HG02981 (cell line): Measurements from ENCODE around the gene JPT1.

ENCODE experiments used
- ATAC-seq: cut with Tn5 transposase; IDR thresholded peaks from one replicate; pipeline ENCODE4 v1.9.1; 2021; ENCODE audit warnings: mild to moderate bottlenecking, moderate library complexity; ENCODE audit not compliant: unreplicated experiment

The JPT1 gene

DNA sequence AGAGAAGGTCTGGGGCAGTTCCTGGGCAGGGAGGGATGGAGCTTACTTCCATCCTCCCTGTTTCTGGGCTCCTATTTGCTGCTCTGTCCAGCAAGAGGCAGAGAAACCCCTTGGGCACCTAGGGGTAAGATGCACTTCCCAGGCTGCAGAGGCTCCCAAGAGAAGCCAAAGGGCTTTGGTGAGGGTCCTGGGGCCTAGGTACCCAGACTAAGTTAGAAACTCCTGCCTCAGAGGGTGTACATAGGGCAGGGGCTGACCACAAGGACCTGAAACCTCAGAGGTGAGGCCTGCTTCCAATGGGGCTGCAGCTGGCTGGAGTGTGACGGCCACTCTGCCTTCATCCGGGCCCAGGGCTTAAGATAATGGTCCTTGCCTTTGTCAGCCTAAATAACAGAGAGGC lies 46.1 kb downstream of the JPT1 start:
- ATAC-seq: no peak

DNA sequence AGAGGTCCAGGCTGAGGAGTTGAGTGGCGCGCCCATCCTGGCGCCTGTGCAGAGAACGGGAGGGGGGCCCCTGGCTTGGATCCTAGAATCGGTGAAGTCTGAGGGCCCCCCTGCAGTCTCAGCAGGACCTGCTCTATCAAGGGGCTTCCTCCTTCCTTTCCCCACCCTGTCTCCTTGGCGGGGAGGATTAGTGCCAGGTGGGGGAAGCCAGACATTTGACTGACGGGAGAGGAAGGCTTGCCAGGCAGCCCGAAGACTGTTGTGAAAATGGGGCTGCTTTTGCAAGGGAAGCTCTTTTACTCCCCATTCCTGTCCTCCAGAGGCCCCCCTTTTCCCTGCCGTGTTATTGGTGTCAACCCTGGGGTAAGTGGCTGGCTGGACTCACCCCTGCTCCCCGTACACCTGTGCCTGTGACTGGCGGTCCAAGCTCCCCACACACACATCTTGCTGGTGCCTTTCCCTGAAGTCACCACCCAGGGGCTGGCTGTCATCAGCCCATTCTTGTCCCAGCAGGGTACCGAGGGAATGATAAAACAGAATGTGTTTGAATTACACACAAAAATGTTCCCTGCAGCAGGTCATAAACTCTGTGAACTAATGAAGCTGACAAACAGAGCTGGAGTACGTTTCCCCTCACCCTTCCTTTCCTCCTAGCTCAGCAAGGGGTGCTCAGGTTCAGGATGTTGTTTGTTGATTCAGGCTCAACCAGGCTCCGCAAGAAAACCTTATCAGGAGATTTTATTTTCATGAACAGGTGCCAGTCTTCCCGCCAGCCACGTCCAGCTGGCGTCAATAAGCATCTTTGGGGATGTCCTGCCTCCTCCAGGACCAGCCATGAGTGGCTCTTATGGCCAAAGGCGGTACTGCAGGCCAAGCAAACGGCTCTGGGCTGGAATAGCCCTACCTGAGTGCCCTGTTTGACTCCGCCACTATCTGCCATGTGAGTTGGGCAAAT lies 48.9 kb downstream of the JPT1 start:
- no peak for ATAC-seq

DNA sequence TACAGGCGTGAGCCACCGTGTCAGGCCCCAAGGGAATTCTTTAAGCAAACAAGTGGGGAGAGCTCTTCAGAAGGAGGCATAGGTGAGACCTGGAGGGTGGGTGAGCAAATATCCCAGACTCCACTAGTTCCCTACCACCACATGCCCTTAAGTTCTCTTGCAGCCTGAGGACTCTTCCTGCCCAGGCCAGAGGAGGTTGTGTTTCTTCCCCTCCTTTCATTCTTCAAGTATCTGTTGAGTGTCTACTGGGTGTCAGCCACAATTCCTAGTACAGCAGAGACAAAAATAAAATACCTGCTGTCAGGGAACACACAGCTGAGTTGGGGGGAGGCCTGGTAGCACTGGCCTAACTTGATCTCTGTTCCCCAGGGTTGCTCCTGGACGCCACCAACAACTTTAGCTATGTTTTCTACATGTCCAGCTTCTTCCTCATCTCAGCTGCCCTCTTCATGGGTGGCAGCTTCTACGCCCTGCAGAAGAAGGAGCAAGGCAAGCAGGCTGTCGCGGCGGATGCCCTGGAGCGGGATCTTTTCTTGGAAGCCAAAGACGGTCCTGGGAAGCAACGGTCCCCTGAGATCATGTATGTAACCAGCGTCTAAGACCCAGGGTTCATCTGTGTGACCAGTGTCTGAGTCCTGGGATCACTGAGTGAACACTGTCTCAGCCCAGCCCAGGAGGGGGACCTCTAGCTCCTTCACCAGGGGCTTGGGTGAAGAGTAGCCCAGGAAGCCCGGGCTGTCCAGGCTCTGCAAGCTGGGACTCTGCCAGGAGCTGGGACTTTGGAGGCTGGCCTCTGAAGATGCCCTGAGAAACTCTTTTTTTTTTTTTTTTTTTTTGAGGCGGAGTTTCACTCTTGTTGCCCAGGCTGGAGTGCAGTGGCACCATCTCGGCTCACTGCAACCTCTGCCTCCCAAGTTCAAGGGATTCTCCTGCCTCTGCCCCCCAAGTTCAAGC lies 50.4 kb downstream of the JPT1 start:
- ATAC-seq: no peak

- no peak for ATAC-seq
These were observed 51.9 kb downstream of the JPT1 start for GRCh38 chr17:75102385-75102821.

DNA sequence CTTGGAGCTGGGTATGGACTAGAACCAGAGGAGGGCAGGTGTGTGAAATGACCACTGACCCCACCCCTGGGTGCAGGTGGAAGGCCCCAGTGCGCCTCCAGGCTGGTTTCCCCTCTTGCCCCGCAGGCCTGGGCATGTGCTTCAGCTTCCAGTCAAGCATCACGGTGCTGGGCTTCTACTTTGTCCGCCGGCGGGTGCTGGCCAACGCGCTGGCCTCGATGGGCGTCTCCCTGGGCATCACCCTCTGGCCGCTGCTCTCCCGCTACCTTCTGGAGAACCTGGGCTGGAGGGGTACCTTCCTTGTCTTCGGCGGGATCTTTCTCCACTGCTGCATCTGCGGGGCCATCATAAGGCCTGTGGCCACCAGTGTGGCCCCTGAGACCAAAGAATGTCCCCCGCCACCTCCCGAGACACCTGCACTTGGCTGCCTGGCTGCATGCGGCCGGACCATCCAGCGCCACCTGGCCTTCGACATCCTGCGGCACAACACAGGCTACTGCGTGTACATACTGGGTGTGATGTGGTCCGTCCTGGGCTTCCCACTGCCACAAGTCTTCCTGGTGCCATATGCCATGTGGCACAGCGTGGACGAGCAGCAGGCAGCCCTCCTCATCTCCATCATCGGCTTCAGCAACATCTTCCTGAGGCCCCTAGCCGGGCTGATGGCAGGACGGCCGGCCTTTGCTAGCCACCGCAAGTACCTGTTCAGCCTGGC lies 54.3 kb downstream of the JPT1 start:
- ATAC-seq: no peak

DNA sequence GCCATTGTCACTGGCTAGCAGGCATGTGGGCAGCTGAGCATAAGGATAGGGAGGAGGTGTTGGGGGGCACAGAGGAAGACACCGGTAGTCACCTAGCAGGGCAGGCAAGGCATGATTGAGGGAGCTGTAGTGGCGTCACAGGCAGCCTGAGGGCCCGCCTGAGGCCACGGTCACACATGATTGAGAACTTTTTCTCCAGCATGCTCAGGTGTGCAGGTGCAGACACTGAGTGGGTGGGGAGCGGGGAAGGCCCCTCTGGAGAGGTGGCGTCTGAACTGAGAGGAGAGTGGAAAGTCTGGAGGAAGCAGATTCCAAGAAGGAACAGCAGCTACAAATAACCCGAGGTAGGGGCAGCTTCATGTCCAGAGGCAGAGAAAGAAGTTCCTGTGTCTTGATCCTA lies 55.5 kb downstream of the JPT1 start:
- ATAC-seq: no peak

DNA sequence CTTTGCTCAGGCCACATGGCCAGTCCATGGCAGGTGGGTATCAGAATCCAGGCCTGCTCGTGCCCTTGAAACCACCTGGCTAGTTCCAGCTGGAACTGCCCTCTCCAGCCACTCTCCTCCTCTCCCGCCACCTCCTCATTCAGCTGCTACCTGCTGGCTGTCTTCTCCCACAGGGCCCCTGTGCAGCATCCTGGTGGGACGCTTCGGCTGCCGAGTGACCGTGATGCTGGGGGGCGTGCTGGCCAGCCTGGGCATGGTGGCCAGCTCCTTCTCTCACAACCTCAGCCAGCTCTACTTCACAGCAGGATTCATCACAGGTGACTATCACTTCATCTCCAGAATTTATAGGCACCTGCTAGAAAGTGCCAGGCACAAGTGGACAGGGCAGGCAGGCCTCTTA lies 56.4 kb downstream of the JPT1 start:
- no peak for ATAC-seq

- no peak for ATAC-seq
These were observed 58.2 kb downstream of the JPT1 start for GRCh38 chr17:75096082-75096625.

DNA sequence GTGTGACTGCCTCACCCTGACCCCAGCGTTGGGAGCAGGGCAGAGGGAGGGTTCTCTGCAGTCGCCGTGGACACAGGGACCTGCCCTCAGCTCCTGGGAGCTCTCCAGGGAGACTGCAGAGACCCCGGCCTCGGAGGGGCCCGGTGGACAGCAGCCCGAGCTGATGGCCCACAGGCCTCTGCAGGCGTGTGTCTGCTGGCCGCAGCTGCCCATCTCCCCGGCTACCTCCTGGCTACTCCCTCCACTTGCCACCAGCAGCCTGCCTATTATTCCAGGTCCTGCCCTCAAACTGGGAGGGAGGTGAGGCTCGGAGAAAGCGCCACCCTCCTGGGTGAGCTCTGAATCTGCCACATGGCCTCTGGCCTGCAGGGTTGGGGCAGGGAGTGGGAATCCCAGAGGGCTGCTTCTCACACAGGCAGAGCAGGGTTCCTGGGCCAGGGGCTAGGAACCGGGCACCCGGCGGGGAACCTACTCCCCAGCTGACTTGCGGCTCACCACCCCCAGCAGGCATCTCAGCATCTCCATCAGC lies 59.4 kb downstream of the JPT1 start:
- ATAC-seq: no peak

GRCh38 chr17:75093548-75094158 lies 60.7 kb downstream of the JPT1 start:
- no peak for ATAC-seq

DNA sequence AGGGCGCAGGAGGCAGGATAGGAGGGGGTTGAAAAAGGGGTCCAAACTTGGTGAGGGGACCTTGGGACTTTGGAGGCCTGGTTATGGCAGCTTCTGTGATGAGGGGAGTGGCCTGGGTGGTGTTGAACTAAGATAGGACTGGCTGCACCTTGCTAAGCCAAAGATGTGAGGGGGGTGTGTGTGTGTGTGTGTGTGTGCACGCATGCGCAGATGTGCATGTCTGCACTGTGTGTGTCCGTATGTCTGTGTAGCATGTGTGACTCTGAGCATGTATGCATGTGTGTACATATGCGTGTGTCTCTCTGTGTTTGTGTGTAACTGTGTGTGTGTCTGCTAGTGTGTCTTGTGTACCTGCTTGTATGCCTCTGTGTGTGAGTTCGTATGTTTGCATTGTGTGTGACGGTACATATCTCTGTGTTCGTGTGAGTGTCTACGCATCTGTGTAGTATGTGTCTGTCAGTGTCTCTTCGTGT lies 62.4 kb downstream of the JPT1 start:
- no peak for ATAC-seq

DNA sequence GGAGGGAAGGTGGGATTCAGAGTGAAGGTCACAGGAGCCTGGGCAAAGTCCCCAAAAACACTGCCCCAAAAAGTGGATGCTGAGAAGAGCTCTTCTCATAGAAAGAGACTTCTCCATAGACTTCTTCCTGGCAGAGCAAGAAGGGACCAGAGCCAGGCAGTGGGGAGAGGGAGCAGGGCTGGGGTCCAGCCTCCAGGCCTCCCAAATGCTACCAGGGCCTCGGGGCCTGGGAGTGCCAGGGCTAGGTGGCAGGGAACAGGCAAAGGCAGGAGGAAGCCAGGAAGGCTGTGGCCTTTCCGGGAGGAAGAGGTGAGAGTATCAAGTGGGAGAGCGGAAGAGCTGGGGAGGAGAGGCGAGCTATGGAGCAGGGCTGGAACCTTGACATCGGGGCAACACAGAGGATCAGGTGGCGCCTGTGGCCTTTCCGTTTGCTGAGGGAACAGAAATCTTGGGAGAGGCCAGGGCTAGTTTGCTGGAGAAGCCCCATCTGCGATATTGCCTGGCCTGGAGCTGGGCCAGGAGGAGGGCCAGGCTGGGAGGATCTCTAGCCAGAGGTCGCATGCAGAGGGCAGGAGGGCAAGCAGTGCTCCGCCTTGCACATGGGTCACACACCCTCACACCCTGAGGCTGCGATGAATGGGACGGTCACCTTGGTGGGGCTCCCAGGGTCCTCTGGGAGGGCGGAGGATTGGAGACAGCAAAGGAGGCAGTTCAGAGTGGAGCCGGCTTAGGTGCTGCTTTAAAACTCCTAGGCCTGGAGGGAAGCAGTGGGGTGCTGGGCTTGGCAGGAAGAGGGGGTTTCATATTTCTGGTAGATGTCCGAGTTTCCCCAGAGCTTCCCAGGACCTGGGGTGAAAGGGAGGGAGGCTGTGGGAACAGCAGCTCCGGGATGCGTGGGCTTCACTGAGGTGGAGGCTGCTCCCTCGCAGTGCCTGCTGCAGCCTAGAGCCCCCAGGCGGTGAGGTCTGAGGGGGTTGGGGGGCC lies 63.1 kb downstream of the JPT1 start:
- no peak for ATAC-seq

GRCh38 chr17:75088465-75089417 lies 65.6 kb downstream of the JPT1 start:
- ATAC-seq: no peak

GRCh38 chr17:75087558-75088453 lies 66.5 kb downstream of the JPT1 start, which contains the start of gene SLC16A5:
TSS of gene SLC16A5 (plus strand) at chr17:75087954. CDS start at chr17:75093637, 5,683 bp downstream.
- ATAC-seq: no peak

DNA sequence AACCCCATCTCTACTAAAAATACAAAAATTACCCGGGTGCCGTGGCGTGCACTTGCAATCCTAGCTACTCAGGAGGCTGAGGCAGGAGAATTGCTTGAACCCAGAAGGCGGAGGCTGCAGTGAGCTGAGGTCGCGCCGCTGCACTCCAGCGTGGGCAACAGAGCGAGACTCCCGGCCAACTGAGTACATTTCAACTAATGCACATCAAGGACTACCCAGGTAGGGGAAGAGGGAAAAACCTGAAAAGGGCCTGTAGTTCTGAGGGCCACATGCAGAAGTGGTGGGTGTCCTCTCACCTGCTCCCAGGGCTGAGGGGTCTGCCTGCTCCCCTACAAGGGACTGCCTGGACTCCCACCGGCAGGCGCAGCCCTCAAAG lies 67.1 kb downstream of the JPT1 start:
- ATAC-seq: no peak

DNA sequence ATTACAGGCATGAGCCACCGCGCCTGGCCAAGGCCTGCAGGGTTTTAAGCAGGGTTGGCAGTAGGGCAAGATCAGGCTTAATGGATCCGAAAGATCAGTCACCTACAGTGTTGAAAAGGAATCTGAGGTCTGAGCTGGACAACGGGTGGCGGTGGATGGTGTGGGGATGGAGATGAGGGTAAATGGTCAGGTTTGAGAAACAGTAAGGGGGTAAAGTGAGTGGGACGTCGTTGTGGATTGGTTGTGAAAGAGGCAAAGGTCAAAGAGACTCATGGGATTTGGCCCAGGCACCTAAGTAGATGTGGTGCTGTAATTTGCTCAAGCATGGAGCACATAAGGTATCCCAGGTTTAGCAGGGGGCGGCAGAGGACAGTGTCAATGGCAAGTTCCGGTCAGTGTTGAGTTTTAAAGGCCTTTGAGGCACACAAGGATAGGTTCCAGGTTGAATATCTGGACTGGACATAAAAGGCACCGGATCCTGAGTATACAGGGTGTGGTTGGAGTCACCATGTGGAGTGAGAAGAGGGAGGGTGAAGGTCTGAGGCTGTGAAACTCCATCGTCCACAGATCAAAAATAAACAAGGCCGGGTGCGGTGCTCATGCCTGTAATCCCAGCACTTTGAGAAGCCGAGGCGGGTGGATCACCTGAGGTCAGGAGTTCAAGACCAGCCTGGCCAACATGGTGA lies 67.7 kb downstream of the JPT1 start:
- ATAC-seq: no peak
